ENCODE results near the gene TUSC7. TPM values are rescaled to one million over a fixed set of nuclear protein-coding genes. Genes with fewer than 3 reads are reported as not detected.

The TUSC7 gene
- total and polyA plus RNA-seq, 4 donors = not detected

- 50% methylated on average over 13 of the region's 13 CpGs for WGBS
- H3K36me3 ChIP-seq (ENCODE audit: control insufficient read depth in 4 of 4, insufficient read depth in 3 of 4, low read depth in 1 of 4, low read length in 3 of 4) = no peaks in the 10 kb centered on the region
- no peaks in the 10 kb centered on the region for H3K9me3 ChIP-seq (ENCODE audit: control insufficient read depth in 4 of 4, low read length in 3 of 4)
- no peaks in the 10 kb centered on the region for H3K4me1 ChIP-seq (ENCODE audit: control insufficient read depth in 4 of 4, insufficient read depth in 4 of 4, low read length in 3 of 4)
- DNase-seq (ENCODE audit: low spot score) = no peak
- no peak overlapping the region for H3K4me3 ChIP-seq (ENCODE audit: low read depth in 1 of 3, low read length in 3 of 3)
- H3K27ac ChIP-seq (ENCODE audit: low read depth in 1 of 2, low read length in 2 of 2) = no peak overlapping the region
- no peak for TF ChIP-seq ATF3 (IDR thresholded peaks at IDR 0.05)
- no peak for TF ChIP-seq EGR1 (IDR thresholded peaks at IDR 0.05; ENCODE audit: low read depth in 2 of 2)
- TF ChIP-seq SP1 (IDR thresholded peaks at IDR 0.05) = no peak
- no peak for TF ChIP-seq CTCF (IDR thresholded peaks at IDR 0.05; ENCODE audit: low read depth, low read length, missing input control)
- no peak for TF ChIP-seq NR2F2 (IDR thresholded peaks at IDR 0.05)
- TF ChIP-seq MAX (IDR thresholded peaks at IDR 0.05) = no peak
- no peak for TF ChIP-seq FOXA2 (IDR thresholded peaks at IDR 0.05)
- TF ChIP-seq TAF1 (conservative IDR thresholded peaks at IDR 0.05) = no peak
- no peak for TF ChIP-seq GABPA (IDR thresholded peaks at IDR 0.05 in 1 of 2, conservative IDR thresholded peaks at IDR 0.05 in 1 of 2)
- no peak for TF ChIP-seq REST (IDR thresholded peaks at IDR 0.05)
- no peak for TF ChIP-seq HNF4G (IDR thresholded peaks at IDR 0.05)
- TF ChIP-seq JUND (IDR thresholded peaks at IDR 0.05) = no peak
- no peak for TF ChIP-seq RAD21 (IDR thresholded peaks at IDR 0.05)
- no peak for TF ChIP-seq FOXA1 (IDR thresholded peaks at IDR 0.05)
- TF ChIP-seq YY1 (IDR thresholded peaks at IDR 0.05) = no peak
- TF ChIP-seq ZBTB33 (IDR thresholded peaks at IDR 0.05) = no peak
- TF ChIP-seq HNF4A (conservative IDR thresholded peaks at IDR 0.05) = no peak
- no peak for TF ChIP-seq RXRA (IDR thresholded peaks at IDR 0.05)
- H3K9ac ChIP-seq (ENCODE audit: low read depth in 1 of 2, low read length in 2 of 2) = no peak overlapping the region
- H3K27me3 ChIP-seq (ENCODE audit: control insufficient read depth in 4 of 4, insufficient read depth in 4 of 4, low read length in 3 of 4) = peaks cover 0 to 5% (median 0%) of the 10 kb centered on the region in 4 donors
These were observed 30.7 kb upstream of the TUSC7 start for GRCh38 chr3:116678853-116679252.
